ENCODE measurements around the gene RPS14. TPM values are rescaled to one million over a fixed set of nuclear protein-coding genes. Genes with fewer than 3 reads are reported as not detected.
A peak's percentile ranks its signal among the peaks of the same experiment; 100 is the strongest.

RPS14 gene
- polyA plus RNA-seq, 1 donor from 2014 or later: 3,490 TPM

- Histone ChIP-seq H3K27me3 (ENCODE audit: insufficient read depth, low read depth, low read length) (no peaks in the 10 kb centered on the region), H3K9me3 (ENCODE audit: low read length) (no peaks in the 10 kb centered on the region), H3F3A (ENCODE audit: insufficient read depth, low read length, poor library complexity, severe bottlenecking) (no peaks in the 10 kb centered on the region), H3K9ac (ENCODE audit: low read length) (peak overlapping the region; percentile 93), H3K9me2 (ENCODE audit: insufficient read depth, low read length) (no peaks in the 10 kb centered on the region), H4K20me1 (ENCODE audit: insufficient read depth) (no peaks in the 10 kb centered on the region), H3K36me3 (ENCODE audit: insufficient read depth, low read length) (no peaks in the 10 kb centered on the region), H3K79me2 (replicated peaks; ENCODE audit: insufficient read depth, low read length) (peaks cover 19% of the 10 kb centered on the region), H3K4me2 (ENCODE audit: low read length) (peak overlapping the region; percentile 91), H3K27ac (ENCODE audit: low read length) (peak overlapping the region; percentile 97), H2AFZ (ENCODE audit: low read depth, low read length) (peak overlapping the region; percentile 78), H3K4me3 (ENCODE audit: low read length) (peak overlapping the region; percentile 79)
- TF ChIP-seq SMC3 (conservative IDR thresholded peaks at IDR 0.05; ENCODE audit: poor library complexity): no peak
- TF ChIP-seq RAD21 (conservative IDR thresholded peaks at IDR 0.05): no peak
- TF ChIP-seq MXI1 (conservative IDR thresholded peaks at IDR 0.05; ENCODE audit: poor library complexity, severe bottlenecking): no peak
- no peak for TF ChIP-seq TAF1 (IDR thresholded peaks at IDR 0.05; ENCODE audit: low read depth)
- no peak for TF ChIP-seq EZH2 (IDR thresholded peaks at IDR 0.05; ENCODE audit: borderline replicate concordance, insufficient read depth, low read length, poor library complexity, severe bottlenecking)
- no peak for TF ChIP-seq EP300 (conservative IDR thresholded peaks at IDR 0.05; ENCODE audit: poor library complexity, severe bottlenecking)
- TF ChIP-seq CTCF (IDR thresholded peaks at IDR 0.05; ENCODE audit: poor library complexity, severe bottlenecking): no peak
- TF ChIP-seq, protein P1, sequence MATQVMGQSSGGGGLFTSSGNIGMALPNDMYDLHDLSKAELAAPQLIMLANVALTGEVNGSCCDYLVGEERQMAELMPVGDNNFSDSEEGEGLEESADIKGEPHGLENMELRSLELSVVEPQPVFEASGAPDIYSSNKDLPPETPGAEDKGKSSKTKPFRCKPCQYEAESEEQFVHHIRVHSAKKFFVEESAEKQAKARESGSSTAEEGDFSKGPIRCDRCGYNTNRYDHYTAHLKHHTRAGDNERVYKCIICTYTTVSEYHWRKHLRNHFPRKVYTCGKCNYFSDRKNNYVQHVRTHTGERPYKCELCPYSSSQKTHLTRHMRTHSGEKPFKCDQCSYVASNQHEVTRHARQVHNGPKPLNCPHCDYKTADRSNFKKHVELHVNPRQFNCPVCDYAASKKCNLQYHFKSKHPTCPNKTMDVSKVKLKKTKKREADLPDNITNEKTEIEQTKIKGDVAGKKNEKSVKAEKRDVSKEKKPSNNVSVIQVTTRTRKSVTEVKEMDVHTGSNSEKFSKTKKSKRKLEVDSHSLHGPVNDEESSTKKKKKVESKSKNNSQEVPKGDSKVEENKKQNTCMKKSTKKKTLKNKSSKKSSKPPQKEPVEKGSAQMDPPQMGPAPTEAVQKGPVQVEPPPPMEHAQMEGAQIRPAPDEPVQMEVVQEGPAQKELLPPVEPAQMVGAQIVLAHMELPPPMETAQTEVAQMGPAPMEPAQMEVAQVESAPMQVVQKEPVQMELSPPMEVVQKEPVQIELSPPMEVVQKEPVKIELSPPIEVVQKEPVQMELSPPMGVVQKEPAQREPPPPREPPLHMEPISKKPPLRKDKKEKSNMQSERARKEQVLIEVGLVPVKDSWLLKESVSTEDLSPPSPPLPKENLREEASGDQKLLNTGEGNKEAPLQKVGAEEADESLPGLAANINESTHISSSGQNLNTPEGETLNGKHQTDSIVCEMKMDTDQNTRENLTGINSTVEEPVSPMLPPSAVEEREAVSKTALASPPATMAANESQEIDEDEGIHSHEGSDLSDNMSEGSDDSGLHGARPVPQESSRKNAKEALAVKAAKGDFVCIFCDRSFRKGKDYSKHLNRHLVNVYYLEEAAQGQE (IDR thresholded peaks at IDR 0.05; ENCODE audit: borderline replicate concordance): no peak
- TF ChIP-seq POLR2AphosphoS5 (IDR thresholded peaks at IDR 0.05): no peak
Measured at GRCh38 chr5:150448952-150449516, 505 bp downstream of the RPS14 start.

- H3K4me3 ChIP-seq (ENCODE audit: low read length): peak overlapping the region; percentile 79
- no peak overlapping the region for H3K27ac ChIP-seq (ENCODE audit: low read length)
Measured at GRCh38 chr5:150448334-150448733, 1.2 kb downstream of the RPS14 start.

More at GRCh38 chr5:150448334-150448733, 1.2 kb downstream of the RPS14 start:
- Histone ChIP-seq H3F3A (ENCODE audit: insufficient read depth, low read length, poor library complexity, severe bottlenecking) (no peaks in the 10 kb centered on the region), H3K4me2 (ENCODE audit: low read length) (peak overlapping the region; percentile 91), H3K79me2 (replicated peaks; ENCODE audit: insufficient read depth, low read length) (peaks cover 19% of the 10 kb centered on the region), H3K9me2 (ENCODE audit: insufficient read depth, low read length) (no peaks in the 10 kb centered on the region), H3K36me3 (ENCODE audit: insufficient read depth, low read length) (no peaks in the 10 kb centered on the region), H3K27me3 (ENCODE audit: insufficient read depth, low read depth, low read length) (no peaks in the 10 kb centered on the region), H4K20me1 (ENCODE audit: insufficient read depth) (no peaks in the 10 kb centered on the region), H3K9me3 (ENCODE audit: low read length) (no peaks in the 10 kb centered on the region), H3K9ac (ENCODE audit: low read length) (peak overlapping the region; percentile 93), H2AFZ (ENCODE audit: low read depth, low read length) (no peak overlapping the region)
- no peak for TF ChIP-seq MXI1 (conservative IDR thresholded peaks at IDR 0.05; ENCODE audit: poor library complexity, severe bottlenecking)
- no peak for TF ChIP-seq POLR2AphosphoS5 (IDR thresholded peaks at IDR 0.05)
- no peak for TF ChIP-seq EP300 (conservative IDR thresholded peaks at IDR 0.05; ENCODE audit: poor library complexity, severe bottlenecking)
- TF ChIP-seq SMC3 (conservative IDR thresholded peaks at IDR 0.05; ENCODE audit: poor library complexity): no peak

All from neural cell (in vitro differentiated cells).